Measurements from ENCODE around the gene CRTC3.

Gene CRTC3

DNA sequence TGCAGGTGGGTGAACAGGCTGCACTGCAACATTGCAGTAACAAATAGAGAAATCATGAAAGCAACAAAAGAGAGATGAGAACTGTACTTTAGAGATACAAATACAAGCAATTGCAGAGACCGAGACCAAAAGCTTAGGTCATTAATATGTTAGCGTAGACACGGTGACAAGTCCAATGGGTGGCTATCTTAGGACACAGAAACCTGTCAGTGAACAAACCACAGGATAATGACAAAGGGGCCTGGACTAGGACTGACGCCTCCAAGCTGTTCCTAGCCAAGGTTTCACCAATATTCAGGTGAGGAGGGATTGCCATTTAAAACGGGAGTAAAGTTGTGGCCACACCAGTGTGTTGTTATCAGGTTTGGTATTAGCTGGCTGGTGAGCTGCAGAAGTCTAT, 145.7 kb downstream of the CRTC3 start:
- no peak for DNase-seq (ENCODE audit: low read depth)
- H3K4me3 ChIP-seq (ENCODE audit: low read depth, low read length): no peak overlapping the region
- no peak for TF ChIP-seq CTCF (IDR thresholded peaks at IDR 0.05; ENCODE audit: low read depth, low read length, missing control alignments)

DNA sequence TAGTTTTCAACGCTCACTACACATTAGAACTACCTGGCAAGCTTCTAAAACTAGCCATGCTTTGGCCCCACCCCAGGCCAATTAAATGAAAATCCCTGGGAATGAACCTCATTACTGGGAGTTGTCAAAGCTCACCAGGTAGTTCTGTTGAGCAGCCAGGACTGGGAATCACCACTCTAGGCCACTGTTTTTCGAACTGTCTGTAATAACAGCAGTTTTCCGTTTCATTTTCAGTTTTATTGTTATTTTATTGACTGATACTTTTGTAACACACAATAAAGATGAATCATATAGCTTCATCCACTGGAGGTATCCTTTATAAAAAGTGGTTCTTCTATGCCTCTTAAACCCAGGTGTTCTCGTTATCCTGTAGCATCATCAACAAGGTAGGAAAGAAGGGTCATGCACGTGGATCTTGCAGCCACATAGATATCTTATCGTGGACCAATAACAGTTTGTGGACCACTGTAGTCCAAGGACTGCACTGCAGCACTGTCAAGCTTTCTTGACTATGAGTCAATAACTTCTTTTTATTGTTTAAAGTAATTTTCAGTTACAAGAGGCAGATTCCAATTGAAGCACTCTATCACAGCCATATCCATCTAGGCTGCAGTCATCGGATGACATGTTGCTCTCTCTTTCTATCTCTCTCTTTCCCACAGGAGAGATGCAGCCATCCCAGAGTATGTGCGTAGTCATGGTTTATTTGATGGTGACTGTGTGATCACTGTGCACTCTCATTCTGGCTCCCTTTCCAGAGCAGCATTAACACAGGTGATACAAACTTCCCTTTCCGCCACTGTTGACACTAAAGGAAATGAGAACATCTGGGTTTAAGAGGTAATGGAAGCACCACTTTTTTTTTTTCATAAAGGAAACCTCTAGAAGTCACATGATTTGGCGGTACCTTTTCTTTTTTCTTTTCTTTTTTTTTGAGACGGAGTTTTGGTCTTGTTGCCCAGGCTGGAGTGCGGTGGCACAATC, 148.4 kb downstream of the CRTC3 start:
- H3K4me3 ChIP-seq (ENCODE audit: low read depth, low read length): no peak overlapping the region
- TF ChIP-seq CTCF (IDR thresholded peaks at IDR 0.05; ENCODE audit: low read depth, low read length, missing control alignments): no peak
- no peak for DNase-seq (ENCODE audit: low read depth)

DNA sequence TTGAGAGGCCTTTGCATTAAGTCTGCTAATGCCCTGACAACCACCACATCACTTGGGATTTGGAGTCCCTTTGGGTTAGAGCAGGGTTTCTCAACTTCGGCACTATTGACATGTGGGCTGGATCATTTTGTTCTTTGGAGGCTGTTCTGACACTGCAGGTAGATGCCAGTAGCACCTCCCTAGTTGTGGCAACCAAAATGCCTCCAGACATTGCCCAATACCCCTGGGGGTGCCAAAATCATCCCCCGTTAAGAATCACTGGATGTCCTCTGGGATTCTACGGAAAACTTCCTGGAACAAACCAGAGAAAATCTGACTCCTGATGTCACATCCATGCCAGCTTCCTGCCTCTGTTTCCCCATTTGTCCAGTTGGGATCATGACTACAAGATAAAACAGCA, 150.2 kb downstream of the CRTC3 start:
- TF ChIP-seq CTCF (IDR thresholded peaks at IDR 0.05; ENCODE audit: low read depth, low read length, missing control alignments): no peak
- no peak for DNase-seq (ENCODE audit: low read depth)
- no peak overlapping the region for H3K4me3 ChIP-seq (ENCODE audit: low read depth, low read length)

GRCh38 chr15:90680371-90680935, 150.7 kb downstream of the CRTC3 start:
- no peak overlapping the region for H3K4me3 ChIP-seq (ENCODE audit: low read depth, low read length)
- DNase-seq (ENCODE audit: low read depth): no peak
- no peak for TF ChIP-seq CTCF (IDR thresholded peaks at IDR 0.05; ENCODE audit: low read depth, low read length, missing control alignments)

- no peak for DNase-seq (ENCODE audit: low read depth)
- H3K4me3 ChIP-seq (ENCODE audit: low read depth, low read length): no peak overlapping the region
- no peak for TF ChIP-seq CTCF (IDR thresholded peaks at IDR 0.05; ENCODE audit: low read depth, low read length, missing control alignments)
Measured at GRCh38 chr15:90681056-90681455, 151.3 kb downstream of the CRTC3 start.

GRCh38 chr15:90681480-90681879, 151.8 kb downstream of the CRTC3 start:
- no peak for DNase-seq (ENCODE audit: low read depth)
- TF ChIP-seq CTCF (IDR thresholded peaks at IDR 0.05; ENCODE audit: low read depth, low read length, missing control alignments): no peak

More at GRCh38 chr15:90681480-90681879, 151.8 kb downstream of the CRTC3 start:
- no peak overlapping the region for H3K4me3 ChIP-seq (ENCODE audit: low read depth, low read length)
